Fibroblast of lung (primary cell): Measurements from ENCODE around the gene NHSL1. TPM values are rescaled to one million over a fixed set of nuclear protein-coding genes. Genes with fewer than 3 reads are reported as not detected.
A peak's percentile ranks its signal among the peaks of the same experiment; 100 is the strongest.

Source experiments
- DNase-seq, 2 donors: peaks; one replicate each; pipeline versions ENCODE4 v3.0.0 to v3.0.0-alpha.2; 2010; ENCODE audit warnings: low read depth in 2 of 2
- H2AFZ ChIP-seq: 2 replicates; pipeline ENCODE4 v1.5.1; 2012; ENCODE audit warnings: low read length, control low read depth, inconsistent platforms
- H3K27ac ChIP-seq: 2 replicates; pipeline ENCODE4 v1.5.1; 2011; ENCODE audit warnings: low read length, control low read depth; ENCODE audit not compliant: insufficient read depth
- H3K27me3 ChIP-seq: 2 replicates; pipeline ENCODE4 v1.5.1; 2011; ENCODE audit warnings: mild to moderate bottlenecking, low read length; ENCODE audit not compliant: control insufficient read depth, insufficient read depth
- H3K36me3 ChIP-seq: 2 replicates; pipeline ENCODE4 v1.5.1; 2011; ENCODE audit warnings: low read length; ENCODE audit not compliant: control insufficient read depth, insufficient read depth
- H3K4me1 ChIP-seq: 2 replicates; pipeline ENCODE4 v1.5.1; 2011; ENCODE audit warnings: low read length; ENCODE audit not compliant: control insufficient read depth, insufficient read depth; ENCODE audit errors: extremely low read depth
- H3K4me2 ChIP-seq: 2 replicates; pipeline ENCODE4 v1.5.1; 2011; ENCODE audit warnings: low read length, control low read depth; ENCODE audit not compliant: insufficient read depth; ENCODE audit errors: extremely low read depth
- H3K4me3 ChIP-seq, 4 experiments: fragments of 200-600 bp in 1 of 4; sonication (generic) in 1 of 4; replicated peaks in 1 of 4; 2 replicates each; pipeline ENCODE4 v1.5.1; 2011 to 2016; ENCODE audit warnings: low read length in 4 of 4, low read depth in 3 of 4, mild to moderate bottlenecking in 3 of 4, control low read depth in 2 of 4, inconsistent platforms in 1 of 4, mixed read lengths in 1 of 4; ENCODE audit not compliant: insufficient read depth in 1 of 4; ENCODE audit errors: control extremely low read depth in 1 of 4
- H3K79me2 ChIP-seq: 2 replicates; pipeline ENCODE4 v1.5.1; 2012; ENCODE audit warnings: mild to moderate bottlenecking, low read length, inconsistent platforms; ENCODE audit not compliant: control insufficient read depth, insufficient read depth
- H3K9ac ChIP-seq: 2 replicates; pipeline ENCODE4 v1.5.1; 2011; ENCODE audit warnings: mild to moderate bottlenecking, low read length, control low read depth; ENCODE audit not compliant: insufficient read depth
- H3K9me3 ChIP-seq: 2 replicates; pipeline ENCODE4 v1.5.1; 2012; ENCODE audit warnings: low read depth, low read length; ENCODE audit not compliant: control insufficient read depth, insufficient read depth
- H4K20me1 ChIP-seq: 2 replicates; pipeline ENCODE4 v1.5.1; 2011; ENCODE audit warnings: low read length; ENCODE audit not compliant: control insufficient read depth, insufficient read depth; ENCODE audit errors: extremely low read depth
- EZH2 ChIP-seq: IDR thresholded peaks from 2 replicates; pipeline ENCODE4 v1.5.1; 2012; ENCODE audit warnings: low read length, control low read depth, mild to moderate bottlenecking; ENCODE audit errors: missing control alignments
- polyA plus RNA-seq, 2 donors: library from polyadenylated mRNA; depleted of rRNA in 1 of 2; stranded (reverse) in 1 of 2; unstranded in 1 of 2; fragments of >200 nt; gene quantifications; 2 replicates each; pipeline ENCODE4 v1.2.1, GENCODE V29; 2011 to 2012; ENCODE audit warnings: missing spikeins in 1 of 2
- total RNA-seq: library from RNA; depleted of rRNA; stranded (reverse); fragments of >200 nt; gene quantifications from 2 replicates; pipeline ENCODE4 v1.2.1, GENCODE V29; 2014
- TF ChIP-seq, protein P1 (sequence below), 2 donors: IDR thresholded peaks in 1 of 2; conservative IDR thresholded peaks in 1 of 2; 1 replicate in 1 of 2; 2 replicates in 1 of 2; pipeline ENCODE4 v1.5.1; 2011 to 2012; ENCODE audit warnings: low read length in 2 of 2, control low read depth in 1 of 2, inconsistent platforms in 1 of 2, low read depth in 1 of 2, mild to moderate bottlenecking in 1 of 2

NHSL1 gene
- total and polyA plus RNA-seq, 2 donors (not counting 1 experiment from before 2014, with no cell fraction given), result 9.5 to 10.6 TPM

- H3K27me3 ChIP-seq, result no peaks in the 10 kb centered on the region
- H2AFZ ChIP-seq, result no peak overlapping the region
- no peaks in the 10 kb centered on the region for H3K36me3 ChIP-seq
- no peak for DNase-seq
- no peak overlapping the region for H3K4me2 ChIP-seq
- TF ChIP-seq EZH2, result no peak
- TF ChIP-seq, protein P1, sequence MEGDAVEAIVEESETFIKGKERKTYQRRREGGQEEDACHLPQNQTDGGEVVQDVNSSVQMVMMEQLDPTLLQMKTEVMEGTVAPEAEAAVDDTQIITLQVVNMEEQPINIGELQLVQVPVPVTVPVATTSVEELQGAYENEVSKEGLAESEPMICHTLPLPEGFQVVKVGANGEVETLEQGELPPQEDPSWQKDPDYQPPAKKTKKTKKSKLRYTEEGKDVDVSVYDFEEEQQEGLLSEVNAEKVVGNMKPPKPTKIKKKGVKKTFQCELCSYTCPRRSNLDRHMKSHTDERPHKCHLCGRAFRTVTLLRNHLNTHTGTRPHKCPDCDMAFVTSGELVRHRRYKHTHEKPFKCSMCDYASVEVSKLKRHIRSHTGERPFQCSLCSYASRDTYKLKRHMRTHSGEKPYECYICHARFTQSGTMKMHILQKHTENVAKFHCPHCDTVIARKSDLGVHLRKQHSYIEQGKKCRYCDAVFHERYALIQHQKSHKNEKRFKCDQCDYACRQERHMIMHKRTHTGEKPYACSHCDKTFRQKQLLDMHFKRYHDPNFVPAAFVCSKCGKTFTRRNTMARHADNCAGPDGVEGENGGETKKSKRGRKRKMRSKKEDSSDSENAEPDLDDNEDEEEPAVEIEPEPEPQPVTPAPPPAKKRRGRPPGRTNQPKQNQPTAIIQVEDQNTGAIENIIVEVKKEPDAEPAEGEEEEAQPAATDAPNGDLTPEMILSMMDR (conservative IDR thresholded peaks at IDR 0.05 in 1 of 2, IDR thresholded peaks at IDR 0.05 in 1 of 2; ENCODE audit: low read depth in 1 of 2, low read length in 2 of 2), result no peak
- H3K27ac ChIP-seq, result no peak overlapping the region
- H3K4me3 ChIP-seq, result no peak overlapping the region
- no peaks in the 10 kb centered on the region for H3K79me2 ChIP-seq
- no peaks in the 10 kb centered on the region for H4K20me1 ChIP-seq
- H3K4me1 ChIP-seq, result no peaks in the 10 kb centered on the region
- H3K9ac ChIP-seq, result no peak overlapping the region
- no peaks in the 10 kb centered on the region for H3K9me3 ChIP-seq
Observed at GRCh38 chr6:138497286-138497685, 2.0 kb downstream of the NHSL1 start.

GRCh38 chr6:138494312-138494711, 5.0 kb downstream of the NHSL1 start:
- no peaks in the 10 kb centered on the region for H3K79me2 ChIP-seq
- H3K4me1 ChIP-seq, result no peaks in the 10 kb centered on the region
- no peak for DNase-seq
- no peaks in the 10 kb centered on the region for H3K36me3 ChIP-seq
- no peak overlapping the region for H3K9ac ChIP-seq
- no peak overlapping the region for H3K27ac ChIP-seq
- no peak overlapping the region for H3K4me3 ChIP-seq
- H3K9me3 ChIP-seq, result no peaks in the 10 kb centered on the region
- TF ChIP-seq, protein P1 (conservative IDR thresholded peaks at IDR 0.05 in 1 of 2, IDR thresholded peaks at IDR 0.05 in 1 of 2; ENCODE audit: low read depth in 1 of 2, low read length in 2 of 2), result no peak
- TF ChIP-seq EZH2, result no peak
- no peak overlapping the region for H2AFZ ChIP-seq
- H4K20me1 ChIP-seq, result no peaks in the 10 kb centered on the region
- no peak overlapping the region for H3K4me2 ChIP-seq
- no peaks in the 10 kb centered on the region for H3K27me3 ChIP-seq

GRCh38 chr6:138493413-138493812, 5.9 kb downstream of the NHSL1 start:
- H4K20me1 ChIP-seq, result no peaks in the 10 kb centered on the region
- H3K9me3 ChIP-seq, result no peaks in the 10 kb centered on the region
- no peaks in the 10 kb centered on the region for H3K79me2 ChIP-seq
- H3K27me3 ChIP-seq, result no peaks in the 10 kb centered on the region
- H3K4me3 ChIP-seq, result no peak overlapping the region
- H3K4me1 ChIP-seq, result no peaks in the 10 kb centered on the region
- H3K9ac ChIP-seq, result no peak overlapping the region
- no peak overlapping the region for H3K4me2 ChIP-seq
- no peak overlapping the region for H2AFZ ChIP-seq
- no peaks in the 10 kb centered on the region for H3K36me3 ChIP-seq
- DNase-seq, result peak; percentile 10 to 91
- TF ChIP-seq, protein P1 (conservative IDR thresholded peaks at IDR 0.05 in 1 of 2, IDR thresholded peaks at IDR 0.05 in 1 of 2; ENCODE audit: low read depth in 1 of 2, low read length in 2 of 2), result no peak
- no peak for TF ChIP-seq EZH2
- no peak overlapping the region for H3K27ac ChIP-seq
